GM19324 (cell line): ENCODE measurements around the gene KCTD6.

Experiments used
- ATAC-seq: cut with Tn5 transposase; IDR thresholded peaks from one replicate; pipeline ENCODE4 v1.9.1; 2021; ENCODE audit warnings: mild to moderate bottlenecking, moderate library complexity; ENCODE audit not compliant: unreplicated experiment, low FRiP score

The KCTD6 gene

GRCh38 chr3:58540176-58540858 lies 48.4 kb downstream of the KCTD6 start:
- no peak for ATAC-seq

DNA sequence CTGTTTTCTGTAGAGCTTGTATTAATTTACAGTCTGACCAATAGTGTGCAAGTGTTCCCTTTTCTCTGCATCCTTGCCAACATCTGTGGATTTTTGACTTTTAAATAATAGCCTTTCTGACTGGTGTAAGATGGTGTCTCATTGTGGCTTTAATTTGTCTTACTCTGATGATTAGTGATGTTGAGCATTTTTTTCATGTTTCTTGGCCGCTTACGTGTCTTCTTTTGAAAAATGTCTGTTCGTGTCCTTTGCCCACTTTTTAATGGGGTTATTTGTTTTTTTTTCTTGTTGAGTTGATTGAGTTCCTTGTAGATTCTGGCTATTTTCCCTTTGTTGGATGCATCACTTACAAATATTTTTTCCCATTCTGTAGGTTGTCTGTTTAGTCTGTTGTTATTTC lies 52.6 kb downstream of the KCTD6 start:
- no peak for ATAC-seq

GRCh38 chr3:58551636-58552180 lies 59.8 kb downstream of the KCTD6 start:
- ATAC-seq: no peak
